GM21423 (cell line): ENCODE data around the gene LMNTD2.
A peak's percentile ranks its signal among the peaks of the same experiment; 100 is the strongest.
"Not testable (repeated sequence)": the region's sequence is repeated elsewhere in the genome, so short reads cannot be mapped to it uniquely, and the experiment has no call there.

Experiments used
- ATAC-seq: cut with Tn5 transposase; IDR thresholded peaks from one replicate; pipeline ENCODE4 v1.9.1; 2021; ENCODE audit warnings: mild to moderate bottlenecking, moderate library complexity; ENCODE audit not compliant: unreplicated experiment

The LMNTD2 gene

DNA sequence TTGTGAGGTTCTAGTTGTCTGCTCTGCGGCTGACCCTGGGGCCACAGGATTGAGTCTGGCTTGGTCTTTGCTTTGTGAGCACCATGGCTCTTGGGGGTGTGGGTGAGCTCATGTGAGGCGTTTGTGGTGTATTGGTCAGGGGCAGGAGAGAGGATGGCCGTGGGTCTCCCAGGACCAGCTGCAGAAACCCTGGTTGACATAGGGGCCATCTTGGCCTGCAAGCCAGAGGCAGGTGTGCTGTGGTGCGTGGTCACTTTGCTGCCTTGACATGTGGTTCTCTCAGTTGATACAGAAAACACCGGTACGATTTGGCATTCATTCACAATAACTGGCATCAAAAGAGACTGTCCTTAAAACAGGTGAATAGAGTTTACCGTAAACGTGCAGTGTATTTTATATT lies 27.0 kb upstream of the LMNTD2 start:
- ATAC-seq = no peak

DNA sequence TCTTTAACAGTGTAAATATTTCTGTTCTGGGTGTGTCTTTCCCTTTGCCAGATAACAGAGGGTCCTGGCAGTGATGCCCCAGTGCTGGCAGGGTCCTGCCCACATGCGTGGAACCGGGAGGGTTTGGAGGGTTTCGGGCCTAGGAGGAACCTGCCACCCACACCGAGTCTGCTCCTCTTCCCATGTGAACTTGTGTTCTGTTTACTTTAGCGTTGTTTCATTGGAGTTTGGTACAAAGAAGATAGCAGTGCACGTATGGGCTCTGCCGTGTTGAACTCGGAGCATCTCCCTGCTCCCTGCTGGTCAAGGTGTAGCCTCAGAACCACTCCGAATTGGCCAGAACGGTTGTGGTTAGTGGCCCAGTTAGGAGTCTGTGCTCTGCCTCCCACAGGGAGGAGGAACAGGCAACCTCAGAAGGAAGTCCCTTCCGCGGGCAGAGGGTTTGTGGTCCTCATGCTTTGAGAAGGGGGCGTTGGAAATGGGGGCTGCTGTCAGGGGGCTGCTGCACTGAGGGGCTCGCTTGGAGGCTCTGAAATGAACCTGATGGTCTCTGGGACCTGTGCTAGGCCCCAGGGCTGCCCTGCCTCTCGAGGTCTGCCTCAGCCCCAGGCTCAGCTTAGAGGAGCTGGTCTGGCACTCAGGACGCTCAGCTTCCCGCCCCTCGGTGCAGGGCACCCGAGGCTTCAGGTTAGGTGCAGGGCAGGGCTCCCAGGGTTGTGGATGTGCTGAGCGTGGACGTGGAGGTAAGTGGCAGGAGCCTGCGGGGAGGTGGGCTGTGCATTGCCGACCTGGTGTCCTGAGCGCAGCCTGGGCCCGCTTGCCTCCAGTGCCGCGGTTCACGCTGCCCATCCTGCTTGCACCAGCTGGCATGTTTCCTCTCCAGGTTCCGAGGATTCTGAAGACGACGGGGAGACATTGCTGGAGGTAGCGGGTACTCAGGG lies 26.1 kb upstream of the LMNTD2 start:
- no peak for ATAC-seq

DNA sequence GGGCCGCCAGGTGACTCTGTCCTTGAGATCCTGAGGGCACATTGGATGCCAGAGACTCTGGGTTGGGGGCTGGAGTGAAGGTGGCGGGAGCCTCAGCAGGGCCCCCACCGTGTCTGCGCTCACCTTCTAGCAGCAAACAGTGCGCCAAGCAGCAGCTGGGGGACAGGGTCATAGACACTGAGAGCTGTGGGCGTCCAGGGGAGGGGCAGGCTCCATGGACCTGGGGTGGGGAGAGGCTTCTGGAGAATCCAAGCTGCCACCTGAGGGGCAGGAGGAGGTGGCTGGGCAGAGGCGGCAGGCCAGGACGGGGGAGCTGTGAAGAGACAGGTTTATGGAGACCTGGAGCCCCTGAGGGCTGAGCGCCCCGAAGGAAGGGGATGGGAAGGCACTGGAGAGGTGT lies 23.7 kb upstream of the LMNTD2 start:
- ATAC-seq = no peak

DNA sequence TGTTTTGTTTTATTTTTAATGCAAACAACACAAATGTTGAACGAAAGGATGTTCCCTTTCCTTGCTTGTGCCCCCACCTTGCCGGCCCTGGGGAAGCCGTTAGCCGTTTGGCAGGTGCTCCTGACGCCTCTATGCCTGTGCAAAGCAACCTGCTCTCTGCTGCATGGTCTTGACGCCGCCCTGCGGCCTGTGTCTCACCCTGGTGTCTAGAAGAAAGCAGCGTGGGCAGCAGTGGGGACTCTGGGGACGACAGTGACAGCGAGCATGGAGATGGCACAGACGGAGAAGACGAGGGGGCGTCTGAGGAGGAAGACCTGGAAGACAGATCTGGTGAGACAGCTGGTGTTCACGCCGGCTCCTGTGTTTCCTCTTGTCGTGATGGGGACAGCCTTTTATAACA lies 21.2 kb upstream of the LMNTD2 start:
- ATAC-seq = no peak

DNA sequence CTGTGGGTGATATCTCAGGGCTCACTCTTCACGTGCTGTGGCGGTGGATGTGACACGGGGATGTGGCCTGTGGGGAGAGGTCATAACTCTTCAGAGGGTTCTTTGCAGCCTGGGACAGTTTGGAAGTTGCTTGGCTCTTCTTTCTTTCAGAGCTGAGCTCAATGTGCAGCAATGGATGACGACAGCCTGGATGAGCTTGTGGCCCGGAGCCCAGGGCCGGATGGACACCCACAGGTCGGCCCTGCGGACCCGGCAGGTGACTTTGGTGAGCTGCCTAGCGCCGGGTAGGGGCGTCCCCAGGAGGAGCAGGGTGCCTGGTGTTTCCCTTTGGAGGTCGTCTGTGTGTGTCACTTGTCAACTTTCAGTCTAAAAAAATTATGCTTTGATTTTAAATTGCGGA lies 20.8 kb upstream of the LMNTD2 start:
- ATAC-seq = no peak

DNA sequence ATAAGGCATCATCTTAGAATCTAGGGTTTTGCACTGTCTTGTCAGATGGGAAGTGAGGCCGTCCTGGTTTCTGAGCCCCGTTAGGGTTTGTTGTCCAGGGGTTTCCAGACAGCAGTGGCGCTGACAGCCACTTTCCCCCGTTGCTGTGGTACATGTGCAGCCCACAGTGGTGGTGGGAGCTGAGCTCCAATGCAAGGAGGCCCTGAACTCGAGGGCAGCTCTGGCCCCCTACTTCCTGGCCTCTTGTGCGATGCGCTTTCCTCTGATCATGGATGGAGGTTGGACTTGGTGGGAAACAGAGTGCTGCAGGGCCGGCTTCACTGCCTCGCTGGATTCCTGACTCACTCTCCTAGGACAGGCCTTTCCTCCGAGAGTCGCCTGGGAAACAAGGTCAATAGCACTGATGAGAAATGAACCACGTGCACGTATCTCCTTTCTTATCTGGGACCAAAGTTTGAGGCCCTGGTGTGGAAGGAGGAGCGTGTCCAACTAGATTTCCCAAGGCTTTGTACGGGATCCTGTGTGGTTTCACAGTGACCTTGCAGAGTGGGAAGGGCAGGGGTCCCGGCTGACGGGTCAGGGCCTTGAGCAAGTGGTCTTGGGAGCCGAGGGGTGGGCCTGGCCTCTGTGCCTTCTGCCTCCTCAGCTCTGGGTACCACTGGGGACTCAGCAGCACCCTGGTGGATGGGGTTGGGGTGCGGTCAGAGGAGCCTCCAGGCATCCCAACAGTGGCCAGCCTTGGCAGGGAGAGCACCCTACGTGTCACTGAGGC lies 19.5 kb upstream of the LMNTD2 start:
- no peak for ATAC-seq

DNA sequence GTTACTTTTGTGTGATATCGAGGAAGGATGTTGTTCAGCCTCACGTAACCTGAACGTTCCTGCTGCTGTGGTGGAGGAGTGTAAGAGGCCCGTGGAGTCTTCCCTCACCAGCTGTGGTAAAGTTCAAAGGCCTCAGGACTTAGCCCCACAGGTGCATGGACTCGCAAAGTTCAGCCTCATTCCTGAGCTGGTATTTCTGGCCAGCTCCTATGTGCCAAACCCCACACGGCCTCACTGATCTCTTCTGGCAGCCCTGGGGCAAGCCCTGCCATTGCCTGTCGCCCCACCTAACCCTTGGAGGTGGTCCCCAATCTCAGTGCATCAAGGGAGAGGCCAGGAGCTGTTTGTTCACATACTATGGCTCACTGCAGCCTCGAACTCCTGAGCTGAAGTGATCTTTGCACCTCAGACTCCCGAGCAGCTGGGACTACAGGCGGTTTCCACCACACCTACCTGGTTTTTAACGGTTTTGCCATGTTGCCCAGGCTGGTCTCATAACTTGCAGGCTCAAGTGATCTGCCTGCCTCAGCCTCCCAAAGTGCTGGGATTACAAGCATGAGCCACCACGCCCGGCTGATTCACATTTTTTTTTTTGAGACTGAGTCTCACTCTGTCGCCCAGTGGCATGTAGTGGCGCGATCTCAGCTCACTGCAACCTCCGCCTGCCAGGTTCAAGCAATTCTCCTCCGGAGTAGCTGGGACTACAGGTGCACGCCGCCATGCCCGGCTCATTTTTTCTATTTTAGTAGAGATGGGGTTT lies 17.9 kb upstream of the LMNTD2 start:
- ATAC-seq = no peak

DNA sequence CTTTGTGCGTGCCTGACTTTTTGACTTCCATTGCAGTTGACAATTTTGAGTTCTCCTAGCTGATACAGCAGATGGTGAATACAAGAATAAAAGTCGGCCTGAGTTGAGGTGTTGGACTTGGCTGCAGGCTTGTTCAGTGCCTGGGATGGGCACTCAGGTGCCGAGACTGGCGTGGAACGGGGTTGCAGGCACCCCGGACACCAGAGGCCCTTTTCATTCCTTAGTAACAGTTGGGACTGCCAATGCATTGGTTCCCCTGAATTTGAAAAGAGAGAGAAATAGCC lies 17.0 kb upstream of the LMNTD2 start:
- ATAC-seq = no peak

DNA sequence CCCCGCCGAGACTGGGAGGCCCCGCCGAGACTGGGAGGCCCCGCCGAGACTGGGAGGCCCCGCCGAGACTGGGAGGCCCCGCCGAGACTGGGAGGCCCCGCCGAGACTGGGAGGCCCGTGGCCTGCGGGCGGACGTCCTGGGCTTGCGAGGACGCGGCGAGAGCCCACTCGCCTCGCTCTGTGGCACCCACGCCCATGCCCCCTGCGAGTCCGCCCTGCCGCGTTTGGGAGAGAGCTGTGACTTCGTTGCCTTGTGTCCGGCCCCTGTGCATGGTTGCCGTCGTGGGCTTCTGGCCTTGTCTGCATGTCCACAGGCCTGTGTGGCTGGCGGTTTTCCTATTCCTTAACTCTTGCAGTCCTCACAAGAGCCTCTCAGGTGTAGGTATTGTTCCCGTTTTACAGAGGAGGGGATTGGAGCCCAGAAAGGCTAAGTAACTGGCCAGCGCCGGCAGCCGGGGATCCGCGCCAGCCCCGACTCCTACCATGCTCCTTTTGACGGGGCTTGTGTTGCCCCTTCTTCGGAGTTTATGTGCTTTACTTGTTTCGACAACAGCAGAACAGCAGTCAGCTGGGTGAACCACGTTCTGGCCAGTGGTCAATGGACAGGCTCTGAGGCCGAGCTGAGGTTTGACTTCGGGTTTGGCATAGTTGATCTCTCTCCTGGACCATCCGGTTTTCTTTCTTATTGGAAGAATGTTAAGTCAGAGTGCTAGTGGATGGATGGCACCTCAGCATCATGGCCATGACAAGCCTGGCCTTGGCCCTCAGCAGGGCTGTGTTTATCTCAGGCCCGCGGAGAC lies 16.5 kb upstream of the LMNTD2 start:
- ATAC-seq = no peak

DNA sequence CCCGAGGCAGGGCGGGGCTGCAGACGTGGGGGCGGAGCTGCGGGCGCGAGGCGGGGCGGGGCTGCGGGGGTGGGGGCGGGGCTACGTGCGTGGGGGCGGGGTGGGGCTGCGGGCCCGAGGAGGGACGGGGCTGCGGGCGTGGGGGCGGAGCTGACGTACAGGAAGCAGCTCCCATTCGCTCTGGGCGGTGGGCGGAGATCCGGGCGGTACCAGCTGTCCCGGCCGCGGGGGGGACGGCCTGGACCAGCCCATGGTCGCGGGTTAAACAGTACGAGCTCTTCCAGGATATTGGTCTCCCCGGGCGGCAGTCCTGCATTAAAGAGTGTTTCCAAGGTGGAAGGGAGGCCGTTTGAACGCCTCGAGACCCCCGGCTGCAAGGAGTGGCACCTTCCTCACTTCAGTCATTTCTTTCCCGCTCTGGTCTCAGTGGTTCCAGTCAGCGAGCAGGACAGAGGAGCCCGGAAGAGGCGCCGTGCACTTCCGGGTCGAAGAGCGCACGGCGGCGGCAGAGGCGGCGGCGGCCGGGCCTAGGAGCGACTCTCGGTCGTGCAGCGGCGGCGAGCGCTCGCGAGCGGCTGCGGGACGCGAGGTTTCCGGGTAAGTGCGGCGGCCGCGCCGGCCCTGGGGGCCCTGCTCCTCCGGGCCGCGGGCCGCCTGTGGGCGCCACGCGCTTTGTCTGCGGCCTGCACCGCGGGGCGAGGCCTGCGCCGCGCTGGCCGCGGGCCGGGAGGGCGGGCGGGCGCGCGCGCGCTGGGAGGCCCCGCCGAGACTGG lies 15.6 kb upstream of the LMNTD2 start, which contains the start of gene PHRF1:
Gene PHRF1, plus strand, starts transcription at position 475 of the 773 bp plus-strand sequence. CDS start 5,043 bp downstream, outside the sequence.
- peak; percentile 79 for ATAC-seq

DNA sequence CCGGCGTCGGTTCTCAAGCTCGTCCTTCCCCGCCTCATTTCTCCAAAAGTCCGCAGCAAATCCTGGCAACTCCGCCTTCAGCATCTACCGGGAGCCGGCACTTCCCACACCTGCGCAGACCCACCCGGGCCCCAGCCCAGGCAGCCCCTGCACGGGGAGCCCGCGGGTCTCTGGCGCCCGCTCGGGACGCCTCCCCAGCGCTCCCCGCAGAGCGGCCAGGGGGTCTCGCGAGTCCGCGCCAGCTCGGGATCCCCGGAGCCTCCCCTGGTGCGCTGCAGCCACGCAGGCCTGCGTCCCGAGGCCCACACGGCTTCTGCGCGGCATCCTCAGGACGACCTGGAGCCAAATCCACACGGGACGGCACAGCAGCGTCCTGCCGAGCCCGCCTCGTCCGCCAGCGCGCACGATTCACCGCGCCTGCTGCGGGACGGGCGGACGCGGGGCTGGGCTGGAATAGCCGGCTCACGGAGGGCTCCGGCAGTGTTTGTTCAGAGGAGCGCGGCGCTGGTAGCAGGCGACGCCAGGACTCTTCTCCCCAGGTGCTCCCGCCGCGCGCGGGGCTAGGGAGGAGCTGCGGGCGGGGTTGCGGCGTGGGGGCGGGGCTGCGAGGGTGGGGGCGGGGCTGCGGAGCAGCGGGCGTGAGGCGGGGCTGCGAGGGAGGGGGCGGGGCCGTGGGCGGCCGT lies 14.9 kb upstream of the LMNTD2 start:
- peak; percentile 38 for ATAC-seq

DNA sequence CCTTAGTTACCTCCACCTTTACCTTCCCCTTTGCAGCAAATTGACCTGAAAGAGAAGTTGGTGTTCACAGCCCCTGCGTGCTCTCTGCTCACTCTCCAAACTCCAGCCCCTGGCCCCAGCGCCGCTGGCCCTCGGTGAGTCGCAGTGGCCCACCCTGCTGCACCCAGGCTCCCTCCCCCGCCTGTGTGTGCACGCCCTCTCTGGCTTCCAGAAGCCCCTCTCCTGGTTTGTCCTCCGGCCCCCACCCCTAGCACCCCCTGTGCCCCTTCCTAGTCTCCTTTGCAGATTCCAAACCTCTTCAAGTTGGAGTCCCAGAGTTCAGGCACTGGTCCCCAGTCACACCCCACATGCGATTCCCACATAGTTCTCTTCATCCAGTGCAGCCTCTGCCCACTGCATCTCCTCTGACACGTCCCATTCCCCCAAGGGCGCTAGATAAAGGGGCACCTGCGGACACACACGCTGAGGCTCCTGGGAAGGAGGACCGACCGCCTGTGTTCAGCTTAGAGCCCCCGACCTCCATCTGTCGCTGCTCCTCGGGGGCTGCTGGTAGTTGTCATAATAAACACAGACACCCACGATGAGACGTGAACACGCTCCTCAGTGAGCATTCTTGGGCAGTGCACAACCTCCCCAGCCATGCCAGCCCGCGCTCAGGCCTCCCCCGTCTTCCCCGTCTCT lies 14.2 kb upstream of the LMNTD2 start:
- no peak for ATAC-seq

DNA sequence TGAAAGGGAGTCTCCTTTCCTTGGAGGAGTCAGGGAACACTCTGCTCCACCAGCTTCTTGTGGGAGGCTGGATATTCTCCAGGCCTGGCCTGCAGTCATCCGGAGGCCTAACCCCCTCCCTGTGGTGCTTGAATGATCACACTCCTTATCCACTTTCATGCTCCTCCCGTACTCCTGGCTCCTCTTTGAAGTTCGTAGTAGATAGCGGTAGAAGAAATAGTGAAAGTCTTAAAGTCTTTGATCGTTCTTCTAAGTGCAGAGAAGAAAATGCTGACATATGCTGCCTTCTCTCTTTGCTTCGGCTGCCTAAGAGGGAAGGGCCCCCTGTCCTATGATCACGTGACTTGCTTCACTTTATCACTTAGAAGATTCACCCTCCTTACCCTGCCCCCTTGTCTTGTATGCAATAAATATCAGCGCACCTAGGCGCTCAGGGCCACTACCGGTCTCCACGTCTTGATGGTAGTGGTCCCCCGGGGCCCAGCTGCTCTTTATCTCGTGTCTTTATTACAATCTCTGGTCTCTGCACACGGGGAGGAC lies 13.6 kb upstream of the LMNTD2 start:
- ATAC-seq = not testable (repeated sequence)

DNA sequence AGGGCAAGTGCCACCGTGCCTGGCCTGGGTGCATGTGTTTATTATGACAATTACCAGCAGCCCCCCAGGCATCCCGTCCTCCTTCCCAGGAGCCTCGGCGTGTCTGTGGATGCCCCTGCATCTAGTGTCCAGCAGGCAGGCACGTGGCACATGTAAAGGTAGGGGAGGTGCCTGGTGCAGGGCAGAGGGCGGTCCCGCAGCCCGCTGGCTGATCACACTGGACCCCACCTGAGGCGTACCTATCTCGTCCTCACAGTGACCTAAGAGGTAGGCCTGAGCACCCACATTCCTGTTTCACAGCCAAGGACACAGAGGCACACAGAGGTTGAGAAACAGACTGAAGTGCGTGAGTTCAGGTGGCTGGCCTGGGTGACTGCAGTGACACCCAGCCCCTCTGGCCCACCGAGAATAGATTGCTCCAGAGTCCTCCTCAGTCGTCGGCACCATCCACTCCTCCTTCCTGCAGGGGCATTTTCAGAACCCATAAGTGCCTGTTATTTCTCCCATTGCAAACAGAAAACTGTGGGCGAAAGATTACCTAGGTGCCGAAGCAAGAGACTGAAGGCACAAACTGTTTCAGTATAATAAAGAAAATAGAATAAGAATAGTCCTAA lies 12.7 kb upstream of the LMNTD2 start:
- no peak for ATAC-seq

DNA sequence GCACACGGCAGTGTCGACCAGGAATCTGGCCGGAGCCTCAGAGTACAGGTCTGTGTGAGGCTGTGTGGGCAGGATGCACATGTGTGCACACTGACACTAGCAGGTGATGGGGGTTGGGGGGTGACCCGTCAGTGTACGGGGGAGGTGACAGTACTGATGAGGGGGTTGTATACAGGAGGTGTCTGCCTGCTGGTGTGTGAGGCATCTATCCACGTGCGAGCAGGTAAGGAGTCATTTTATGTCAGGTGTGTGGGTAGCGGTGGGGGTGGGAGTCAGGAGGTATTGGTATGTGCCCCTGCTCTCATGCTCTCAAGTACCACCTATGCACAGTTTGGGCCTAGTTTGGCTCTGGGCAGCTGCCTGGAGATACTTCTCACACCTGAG lies 11.3 kb upstream of the LMNTD2 start:
- ATAC-seq = no peak

DNA sequence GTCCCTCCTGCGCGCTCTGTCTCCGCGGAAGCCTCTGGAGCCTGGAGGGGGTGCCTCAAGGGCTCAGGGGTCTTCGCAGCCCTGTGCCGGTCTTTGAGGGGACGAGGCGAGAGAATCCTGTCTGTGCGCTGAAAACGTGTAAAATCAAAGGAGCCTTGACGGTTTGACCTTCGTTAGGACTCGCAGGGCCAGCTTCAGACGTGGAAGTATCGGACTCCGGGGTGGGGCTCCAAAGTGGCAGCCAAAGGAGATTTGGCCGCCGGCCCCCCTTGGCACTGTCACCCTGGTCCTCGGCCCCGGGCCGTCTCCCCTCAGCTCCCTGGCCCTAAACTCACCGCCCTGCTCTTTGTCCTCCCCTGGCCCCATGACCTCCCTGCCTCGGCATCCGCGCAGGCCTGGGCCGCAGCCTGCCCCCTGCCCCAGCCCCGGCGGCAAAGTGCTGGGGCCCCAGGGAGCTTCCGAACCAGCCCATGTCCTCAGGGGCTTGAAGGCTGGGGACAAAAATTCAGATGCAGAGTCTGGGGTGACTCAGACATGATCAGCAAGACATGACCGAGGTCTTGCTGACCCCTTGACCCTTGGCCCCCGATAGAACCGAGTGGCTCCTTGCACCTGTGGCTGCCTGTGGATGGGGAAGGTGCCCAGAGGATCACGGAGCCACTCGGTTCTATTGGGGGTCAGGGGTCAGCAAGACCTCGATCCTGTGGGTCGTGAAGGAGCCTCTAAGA lies 8.8 kb upstream of the LMNTD2 start:
- ATAC-seq = no peak
